ENCODE data around the gene SHQ1.
"Not testable (repeated sequence)": the region's sequence is repeated elsewhere in the genome, so short reads cannot be mapped to it uniquely, and the experiment has no call there.

DNA sequence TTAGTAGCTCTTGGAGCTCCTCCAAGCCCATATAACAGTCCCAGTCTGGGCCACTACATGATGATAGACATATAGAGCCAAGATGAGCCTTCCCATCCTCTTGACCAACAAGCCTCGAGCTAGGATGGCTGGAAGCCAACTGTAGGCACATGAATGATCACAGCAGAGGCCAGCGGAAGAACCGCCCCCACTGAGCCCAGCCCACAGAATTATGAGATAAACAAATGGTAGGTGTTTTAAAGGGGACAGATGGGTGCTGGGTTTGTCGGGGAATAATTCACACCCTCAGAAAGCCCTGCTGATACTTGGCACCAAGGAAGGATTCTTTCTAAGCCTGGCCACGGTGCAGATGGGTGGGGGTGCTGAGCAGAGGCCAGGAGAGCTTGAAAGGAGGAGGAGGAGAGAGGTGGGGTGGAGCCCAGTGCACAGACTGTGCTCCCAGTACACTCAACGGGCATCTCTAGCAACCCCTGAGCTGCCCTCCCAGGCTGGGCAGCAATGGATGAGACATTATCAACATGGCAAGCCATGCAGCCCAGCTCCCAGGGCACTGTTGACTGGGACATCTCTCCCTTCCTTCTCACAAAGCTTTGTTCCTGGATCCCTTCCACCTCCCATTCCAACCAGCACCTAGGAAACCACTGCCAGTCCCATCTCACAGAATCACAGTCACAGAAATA is 115.4 kb downstream of the SHQ1 start:
- not testable (repeated sequence) for TF ChIP-seq POLR2AphosphoS5 (IDR thresholded peaks at IDR 0.05; ENCODE audit: borderline replicate concordance, low read depth, low read length); EZH2 (IDR thresholded peaks at IDR 0.05); FOXP2 (optimal IDR thresholded peaks at IDR 0.05; ENCODE audit: control extremely low read depth, extremely low read length, insufficient read depth)

Measured in SK-N-MC (cell line).